ENCODE measurements around the gene SRRM2.

Gene SRRM2

GRCh38 chr16:2710711-2711231 is 41.7 kb upstream of the SRRM2 start:
- Histone ChIP-seq H3K79me2 (ENCODE audit: insufficient read depth, low read length) (no peaks in the 10 kb centered on the region), H3K9me3 (ENCODE audit: insufficient read depth, low read depth, low read length) (no peaks in the 10 kb centered on the region), H3F3A (ENCODE audit: low read depth) (no peaks in the 10 kb centered on the region)

GRCh38 chr16:2711370-2712062 is 40.9 kb upstream of the SRRM2 start:
- no peaks in the 10 kb centered on the region for H4K20me1 ChIP-seq (ENCODE audit: insufficient read depth, low read length, poor library complexity, severe bottlenecking)

More at GRCh38 chr16:2710711-2711231, 41.7 kb upstream of the SRRM2 start:
- no peak overlapping the region for H3K9ac ChIP-seq (ENCODE audit: low read depth, low read length, poor library complexity, severe bottlenecking)
- H2AFZ ChIP-seq (ENCODE audit: low read length) = no peak overlapping the region
- H4K20me1 ChIP-seq (ENCODE audit: insufficient read depth, low read length, poor library complexity, severe bottlenecking) = no peaks in the 10 kb centered on the region
- no peaks in the 10 kb centered on the region for H3K9me2 ChIP-seq (replicated peaks; ENCODE audit: low read depth, low read length)
- no peaks in the 10 kb centered on the region for H3K36me3 ChIP-seq (ENCODE audit: insufficient read depth, low read length)
- no peak for TF ChIP-seq EZH2phosphoT487 (IDR thresholded peaks at IDR 0.05; ENCODE audit: borderline replicate concordance)
- TF ChIP-seq CTCF (conservative IDR thresholded peaks at IDR 0.05; ENCODE audit: low read length) = no peak
- H3K4me2 ChIP-seq (ENCODE audit: low read depth, low read length, poor library complexity, severe bottlenecking) = no peak overlapping the region
- H3K4me1 ChIP-seq (ENCODE audit: insufficient read depth, low read length, poor library complexity, severe bottlenecking) = no peaks in the 10 kb centered on the region
- H3K4me3 ChIP-seq (ENCODE audit: low read length, poor library complexity, severe bottlenecking) = no peak overlapping the region
- H3K27me3 ChIP-seq (ENCODE audit: insufficient read depth, low read length, poor library complexity, severe bottlenecking) = no peaks in the 10 kb centered on the region

GRCh38 chr16:2712063-2712441 is 40.4 kb upstream of the SRRM2 start:
- Histone ChIP-seq H3K9me2 (replicated peaks; ENCODE audit: low read depth, low read length) (no peaks in the 10 kb centered on the region), H3K9me3 (ENCODE audit: insufficient read depth, low read depth, low read length) (no peaks in the 10 kb centered on the region), H3F3A (ENCODE audit: low read depth) (no peaks in the 10 kb centered on the region), H2AFZ (ENCODE audit: low read length) (no peak overlapping the region), H3K4me1 (ENCODE audit: insufficient read depth, low read length, poor library complexity, severe bottlenecking) (peaks cover 8% of the 10 kb centered on the region), H3K9ac (ENCODE audit: low read depth, low read length, poor library complexity, severe bottlenecking) (no peak overlapping the region), H3K27me3 (ENCODE audit: insufficient read depth, low read length, poor library complexity, severe bottlenecking) (no peaks in the 10 kb centered on the region), H3K79me2 (ENCODE audit: insufficient read depth, low read length) (no peaks in the 10 kb centered on the region), H3K4me2 (ENCODE audit: low read depth, low read length, poor library complexity, severe bottlenecking) (no peak overlapping the region), H3K36me3 (ENCODE audit: insufficient read depth, low read length) (no peaks in the 10 kb centered on the region), H4K20me1 (ENCODE audit: insufficient read depth, low read length, poor library complexity, severe bottlenecking) (no peaks in the 10 kb centered on the region), H3K4me3 (ENCODE audit: low read length, poor library complexity, severe bottlenecking) (no peak overlapping the region)
- no peak for TF ChIP-seq EZH2phosphoT487 (IDR thresholded peaks at IDR 0.05; ENCODE audit: borderline replicate concordance)
- TF ChIP-seq CTCF (conservative IDR thresholded peaks at IDR 0.05; ENCODE audit: low read length) = no peak

More at GRCh38 chr16:2711370-2712062, 40.9 kb upstream of the SRRM2 start:
- H3F3A ChIP-seq (ENCODE audit: low read depth) = no peaks in the 10 kb centered on the region
- H3K4me1 ChIP-seq (ENCODE audit: insufficient read depth, low read length, poor library complexity, severe bottlenecking) = peaks cover 3% of the 10 kb centered on the region
- no peak for TF ChIP-seq EZH2phosphoT487 (IDR thresholded peaks at IDR 0.05; ENCODE audit: borderline replicate concordance)
- no peak for TF ChIP-seq CTCF (conservative IDR thresholded peaks at IDR 0.05; ENCODE audit: low read length)
- no peak overlapping the region for H2AFZ ChIP-seq (ENCODE audit: low read length)
- no peaks in the 10 kb centered on the region for H3K9me2 ChIP-seq (replicated peaks; ENCODE audit: low read depth, low read length)
- H3K9me3 ChIP-seq (ENCODE audit: insufficient read depth, low read depth, low read length) = no peaks in the 10 kb centered on the region
- no peaks in the 10 kb centered on the region for H3K79me2 ChIP-seq (ENCODE audit: insufficient read depth, low read length)
- H3K4me3 ChIP-seq (ENCODE audit: low read length, poor library complexity, severe bottlenecking) = no peak overlapping the region
- H3K27me3 ChIP-seq (ENCODE audit: insufficient read depth, low read length, poor library complexity, severe bottlenecking) = no peaks in the 10 kb centered on the region
- H3K9ac ChIP-seq (ENCODE audit: low read depth, low read length, poor library complexity, severe bottlenecking) = no peak overlapping the region
- H3K4me2 ChIP-seq (ENCODE audit: low read depth, low read length, poor library complexity, severe bottlenecking) = no peak overlapping the region
- H3K36me3 ChIP-seq (ENCODE audit: insufficient read depth, low read length) = no peaks in the 10 kb centered on the region
